ENCODE measurements around the gene NRP1. TPM values are rescaled to one million over a fixed set of nuclear protein-coding genes. Genes with fewer than 3 reads are reported as not detected.

The NRP1 gene
- total RNA-seq, 1 donor from 2014 or later = not detected

GRCh38 chr10:33377658-33378025 lies 43.2 kb upstream of the NRP1 start:
- H3K27me3 Mint-ChIP-seq = no peaks in the 10 kb centered on the region
- ATAC-seq (ENCODE audit: low read depth) (no peak), DNase-seq (no peak)
- H3K9me3 Mint-ChIP-seq = peaks cover 2% of the 10 kb centered on the region
- H3K27ac Mint-ChIP-seq = no peak overlapping the region
- H3K4me3 Mint-ChIP-seq = no peak overlapping the region
- H3K4me1 Mint-ChIP-seq = no peaks in the 10 kb centered on the region
- POLR2A ChIA-PET = no interaction called here
- H3K36me3 Mint-ChIP-seq (ENCODE audit: low read depth) = no peaks in the 10 kb centered on the region
- CTCF ChIA-PET = no interaction called here
- TF ChIP-seq CTCF (IDR thresholded peaks at IDR 0.05) = no peak
- intact Hi-C loops (cut with micrococcal nuclease) = no loop called here

- no peak overlapping the region for H3K27ac Mint-ChIP-seq
- no peak overlapping the region for H3K4me3 Mint-ChIP-seq
- no peak for DNase-seq
- H3K9me3 Mint-ChIP-seq = peaks cover 2% of the 10 kb centered on the region
- no peaks in the 10 kb centered on the region for H3K36me3 Mint-ChIP-seq (ENCODE audit: low read depth)
- H3K4me1 Mint-ChIP-seq = no peaks in the 10 kb centered on the region
- ChIA-PET CTCF (no interaction called here), POLR2A (no interaction called here)
- intact Hi-C loops (cut with micrococcal nuclease) = no loop called here
- no peak for ATAC-seq (ENCODE audit: low read depth)
- no peaks in the 10 kb centered on the region for H3K27me3 Mint-ChIP-seq
- TF ChIP-seq CTCF (IDR thresholded peaks at IDR 0.05) = no peak
These were observed 42.6 kb upstream of the NRP1 start for GRCh38 chr10:33376976-33377657.

- ATAC-seq (ENCODE audit: low read depth) = no peak
- Mint-ChIP-seq H3K27ac (no peak overlapping the region), H3K4me1 (no peaks in the 10 kb centered on the region), H3K4me3 (no peak overlapping the region), H3K27me3 (no peaks in the 10 kb centered on the region), H3K9me3 (peaks cover 2% of the 10 kb centered on the region), H3K36me3 (ENCODE audit: low read depth) (no peaks in the 10 kb centered on the region)
- POLR2A ChIA-PET = no interaction called here
- intact Hi-C loops (cut with micrococcal nuclease) = no loop called here
- TF ChIP-seq CTCF (IDR thresholded peaks at IDR 0.05) = no peak
- DNase-seq = no peak
- CTCF ChIA-PET = no interaction called here
These were observed 42.0 kb upstream of the NRP1 start for GRCh38 chr10:33376476-33376875.

- POLR2A ChIA-PET = no interaction called here
- no peaks in the 10 kb centered on the region for H3K4me1 Mint-ChIP-seq
- CTCF ChIA-PET = no interaction called here
- intact Hi-C loops (cut with micrococcal nuclease) = no loop called here
- no peak overlapping the region for H3K27ac Mint-ChIP-seq
- no peak for DNase-seq
- H3K27me3 Mint-ChIP-seq = no peaks in the 10 kb centered on the region
- no peak for TF ChIP-seq CTCF (IDR thresholded peaks at IDR 0.05)
- peaks cover 4% of the 10 kb centered on the region for H3K9me3 Mint-ChIP-seq
- H3K36me3 Mint-ChIP-seq (ENCODE audit: low read depth) = no peaks in the 10 kb centered on the region
- H3K4me3 Mint-ChIP-seq = no peak overlapping the region
- ATAC-seq (ENCODE audit: low read depth) = no peak
These were observed 38.8 kb upstream of the NRP1 start for GRCh38 chr10:33373263-33373662.

GRCh38 chr10:33371234-33371633 lies 36.8 kb upstream of the NRP1 start:
- ATAC-seq (ENCODE audit: low read depth) (no peak), DNase-seq (no peak)
- Mint-ChIP-seq H3K36me3 (ENCODE audit: low read depth) (no peaks in the 10 kb centered on the region), H3K27ac (no peak overlapping the region), H3K9me3 (peaks cover 6% of the 10 kb centered on the region), H3K27me3 (no peaks in the 10 kb centered on the region), H3K4me1 (no peaks in the 10 kb centered on the region), H3K4me3 (no peak overlapping the region)
- intact Hi-C loops (cut with micrococcal nuclease) = no loop called here
- CTCF ChIA-PET = no interaction called here
- POLR2A ChIA-PET = no interaction called here
- no peak for TF ChIP-seq CTCF (IDR thresholded peaks at IDR 0.05)
